ENCODE data around the gene GSE1. TPM values are rescaled to one million over a fixed set of nuclear protein-coding genes. Genes with fewer than 3 reads are reported as not detected.

GSE1 gene
- total RNA-seq, 6 experiments from 2014 or later = 30.0 to 48.0 (median 38.8) TPM

- 89% methylated on average over 5 of the region's 41 CpGs for WGBS (ENCODE audit: insufficient coverage, low coverage, low lambda C conversion rate, missing lambda C conversion rate)
- H3K4me1 ChIP-seq = peaks cover 0 to 16% (median 3%) of the 10 kb centered on the region in 4 donors
- H3K36me3 ChIP-seq = peaks cover 0 to 65% (median 17%) of the 10 kb centered on the region in 4 donors
- intact Hi-C loops (cut with DNase I) = loop anchor here in 1 of 2 donors (10.0 kb wide), 1 partner anchor 60 kb away; no protein-coding TSS in a partner anchor
- DNase-seq = peak in 1 of 3 donors; percentile 49
- H3K4me3 ChIP-seq = no peak overlapping the region
- no peaks in the 10 kb centered on the region for H3K9me3 ChIP-seq
- no peak overlapping the region for H3K27ac ChIP-seq
- TF ChIP-seq POLR2A (IDR thresholded peaks at IDR 0.05) = no peak
- TF ChIP-seq CTCF (IDR thresholded peaks at IDR 0.05) = no peak
- H3K27me3 ChIP-seq = no peaks in the 10 kb centered on the region
- ATAC-seq = no peak
Observed at GRCh38 chr16:85654251-85655095, 41.4 kb downstream of the GSE1 start.

- 94% methylated on average over 7 of the region's 35 CpGs for WGBS (ENCODE audit: insufficient coverage, low coverage, low lambda C conversion rate, missing lambda C conversion rate)
- Histone ChIP-seq H3K4me3 (no peak overlapping the region), H3K36me3 (peaks cover 0 to 60% (median 17%) of the 10 kb centered on the region in 4 donors), H3K4me1 (peaks cover 0 to 10% (median 3%) of the 10 kb centered on the region in 4 donors), H3K27me3 (no peaks in the 10 kb centered on the region), H3K27ac (no peak overlapping the region), H3K9me3 (no peaks in the 10 kb centered on the region)
- DNase-seq = peak in 1 of 3 donors; percentile 49
- ATAC-seq = no peak
- TF ChIP-seq CTCF (IDR thresholded peaks at IDR 0.05) = no peak
- TF ChIP-seq POLR2A (IDR thresholded peaks at IDR 0.05) = no peak
- intact Hi-C loops (cut with DNase I) = loop anchor here in 1 of 2 donors (10.0 kb wide), 1 partner anchor 59 kb away; no protein-coding TSS in a partner anchor
Observed at GRCh38 chr16:85655216-85656129, 42.4 kb downstream of the GSE1 start.

GRCh38 chr16:85656351-85657266 lies 43.5 kb downstream of the GSE1 start:
- WGBS (ENCODE audit: insufficient coverage, low coverage, low lambda C conversion rate, missing lambda C conversion rate) = 94% methylated on average over 31 of the region's 59 CpGs
- H3K9me3 ChIP-seq = no peaks in the 10 kb centered on the region
- H3K27me3 ChIP-seq = no peaks in the 10 kb centered on the region
- no peak overlapping the region for H3K27ac ChIP-seq
- intact Hi-C loops (cut with DNase I) = loop anchor here in 1 of 2 donors (10.0 kb wide), 1 partner anchor 58 kb away; no protein-coding TSS in a partner anchor
- DNase-seq (peak in 1 of 3 donors; percentile 51), ATAC-seq (no peak)
- H3K36me3 ChIP-seq = peaks cover 0 to 69% (median 23%) of the 10 kb centered on the region in 4 donors
- no peak overlapping the region for H3K4me3 ChIP-seq
- TF ChIP-seq POLR2A (IDR thresholded peaks at IDR 0.05) (no peak), CTCF (IDR thresholded peaks at IDR 0.05) (no peak)
- peaks cover 0 to 1% (median 0%) of the 10 kb centered on the region in 4 donors for H3K4me1 ChIP-seq

All from right lobe of liver (tissue), 6 donors.